BJ (cell line): ENCODE results near the gene SMARCAL1. TPM values are rescaled to one million over a fixed set of nuclear protein-coding genes. Genes with fewer than 3 reads are reported as not detected.

Experiments
- CTCF ChIA-PET: fragments of 350-600 bp; formaldehyde crosslinking; extraction: SDS; loops from one replicate; lab custom pipeline; 2021; ENCODE audit warnings: antibody characterized with exemption, inconsistent platforms; lab: Yijun Ruan, JAX
- POLR2A ChIA-PET: fragments of 300-600 bp; sonication (Branson Sonifier 250); formaldehyde crosslinking; extraction: SDS; loops from one replicate; lab custom pipeline; 2021; ENCODE audit warnings: antibody characterized with exemption; lab: Charles Lee
- DNase-seq: peaks from one replicate; pipeline ENCODE4 v3.0.0-alpha.2; 2011; ENCODE audit warnings: low read depth
- H3K27me3 ChIP-seq: 2 replicates; pipeline ENCODE4 v1.6.0; 2011; ENCODE audit warnings: low read length; ENCODE audit not compliant: control insufficient read depth, insufficient read depth
- H3K36me3 ChIP-seq: 2 replicates; pipeline ENCODE4 v1.5.1; 2011; ENCODE audit warnings: low read length; ENCODE audit not compliant: control insufficient read depth, insufficient read depth
- H3K4me3 ChIP-seq: 2 replicates; pipeline ENCODE4 v1.5.1; 2011; ENCODE audit warnings: low read depth, mild to moderate bottlenecking, control low read depth, low read length
- polyA plus RNA-seq: library from polyadenylated mRNA; depleted of rRNA; stranded (reverse); fragments of >200 nt; gene quantifications from 2 replicates; pipeline ENCODE4 v1.2.3, GENCODE V29; 2011
- TF ChIP-seq, protein P1 (sequence below): IDR thresholded peaks from 2 replicates; pipeline ENCODE4 v1.5.1; 2011; ENCODE audit warnings: low read depth, mild to moderate bottlenecking, control low read depth, inconsistent platforms, low read length, moderate library complexity; ENCODE audit not compliant: insufficient read depth

SMARCAL1 gene
- polyA plus RNA-seq, 1 experiment = 41.2 TPM

DNA sequence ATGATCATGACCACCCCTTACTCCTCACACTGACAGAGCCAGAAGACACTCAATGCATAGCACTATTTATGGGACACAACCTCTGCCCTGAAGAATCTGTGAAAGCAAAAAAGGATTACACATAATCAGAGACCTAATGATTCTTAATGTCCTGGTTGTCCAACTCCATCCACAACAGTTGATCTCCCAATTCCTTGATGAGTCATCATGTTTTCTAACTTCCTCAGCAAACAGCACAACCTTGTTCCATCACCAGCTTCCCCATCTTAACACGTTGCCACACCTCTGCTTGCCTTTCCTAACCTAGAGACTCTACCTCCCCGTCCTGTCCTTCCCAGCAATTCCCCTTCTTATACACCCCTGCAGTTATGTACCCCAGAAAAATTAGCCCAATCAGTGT is 26.8 kb upstream of the SMARCAL1 start:
- ChIA-PET POLR2A (no interaction called here), CTCF (no interaction called here)

DNA sequence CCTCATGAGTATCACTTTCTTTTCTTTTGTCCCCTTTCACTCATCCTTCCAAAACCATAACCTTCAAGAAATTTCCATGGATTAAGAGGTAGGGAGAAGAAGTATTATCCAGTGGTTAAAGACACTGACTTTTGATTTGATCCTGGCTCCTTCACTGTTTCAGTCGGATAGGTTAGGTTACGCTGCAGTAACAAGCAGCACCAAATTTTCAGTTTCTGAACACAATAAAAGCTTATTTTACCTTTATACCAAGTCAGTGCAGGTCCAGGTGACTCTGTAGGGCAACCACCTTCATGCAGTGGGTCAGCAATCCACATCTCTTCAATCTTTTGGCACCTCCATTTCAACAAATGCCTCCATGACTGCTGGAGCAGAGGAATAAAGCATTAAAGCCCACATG is 25.0 kb upstream of the SMARCAL1 start:
- Histone ChIP-seq H3K36me3 (no peaks in the 10 kb centered on the region), H3K4me3 (no peak overlapping the region), H3K27me3 (no peaks in the 10 kb centered on the region)
- POLR2A ChIA-PET = no interaction called here
- CTCF ChIA-PET = interaction anchor here (0.6 to 2.1 kb wide), 2 partner anchors 12 to 16 kb away, joined by 3 to 6 read pairs; no protein-coding TSS in a partner anchor
- DNase-seq = no peak
- TF ChIP-seq, protein P1, sequence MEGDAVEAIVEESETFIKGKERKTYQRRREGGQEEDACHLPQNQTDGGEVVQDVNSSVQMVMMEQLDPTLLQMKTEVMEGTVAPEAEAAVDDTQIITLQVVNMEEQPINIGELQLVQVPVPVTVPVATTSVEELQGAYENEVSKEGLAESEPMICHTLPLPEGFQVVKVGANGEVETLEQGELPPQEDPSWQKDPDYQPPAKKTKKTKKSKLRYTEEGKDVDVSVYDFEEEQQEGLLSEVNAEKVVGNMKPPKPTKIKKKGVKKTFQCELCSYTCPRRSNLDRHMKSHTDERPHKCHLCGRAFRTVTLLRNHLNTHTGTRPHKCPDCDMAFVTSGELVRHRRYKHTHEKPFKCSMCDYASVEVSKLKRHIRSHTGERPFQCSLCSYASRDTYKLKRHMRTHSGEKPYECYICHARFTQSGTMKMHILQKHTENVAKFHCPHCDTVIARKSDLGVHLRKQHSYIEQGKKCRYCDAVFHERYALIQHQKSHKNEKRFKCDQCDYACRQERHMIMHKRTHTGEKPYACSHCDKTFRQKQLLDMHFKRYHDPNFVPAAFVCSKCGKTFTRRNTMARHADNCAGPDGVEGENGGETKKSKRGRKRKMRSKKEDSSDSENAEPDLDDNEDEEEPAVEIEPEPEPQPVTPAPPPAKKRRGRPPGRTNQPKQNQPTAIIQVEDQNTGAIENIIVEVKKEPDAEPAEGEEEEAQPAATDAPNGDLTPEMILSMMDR = no peak

More for the DNA sequence above, 26.8 kb upstream of the SMARCAL1 start:
- DNase-seq = no peak
- H3K36me3 ChIP-seq = no peaks in the 10 kb centered on the region
- H3K27me3 ChIP-seq = no peaks in the 10 kb centered on the region
- no peak overlapping the region for H3K4me3 ChIP-seq
- TF ChIP-seq, protein P1 = no peak

DNA sequence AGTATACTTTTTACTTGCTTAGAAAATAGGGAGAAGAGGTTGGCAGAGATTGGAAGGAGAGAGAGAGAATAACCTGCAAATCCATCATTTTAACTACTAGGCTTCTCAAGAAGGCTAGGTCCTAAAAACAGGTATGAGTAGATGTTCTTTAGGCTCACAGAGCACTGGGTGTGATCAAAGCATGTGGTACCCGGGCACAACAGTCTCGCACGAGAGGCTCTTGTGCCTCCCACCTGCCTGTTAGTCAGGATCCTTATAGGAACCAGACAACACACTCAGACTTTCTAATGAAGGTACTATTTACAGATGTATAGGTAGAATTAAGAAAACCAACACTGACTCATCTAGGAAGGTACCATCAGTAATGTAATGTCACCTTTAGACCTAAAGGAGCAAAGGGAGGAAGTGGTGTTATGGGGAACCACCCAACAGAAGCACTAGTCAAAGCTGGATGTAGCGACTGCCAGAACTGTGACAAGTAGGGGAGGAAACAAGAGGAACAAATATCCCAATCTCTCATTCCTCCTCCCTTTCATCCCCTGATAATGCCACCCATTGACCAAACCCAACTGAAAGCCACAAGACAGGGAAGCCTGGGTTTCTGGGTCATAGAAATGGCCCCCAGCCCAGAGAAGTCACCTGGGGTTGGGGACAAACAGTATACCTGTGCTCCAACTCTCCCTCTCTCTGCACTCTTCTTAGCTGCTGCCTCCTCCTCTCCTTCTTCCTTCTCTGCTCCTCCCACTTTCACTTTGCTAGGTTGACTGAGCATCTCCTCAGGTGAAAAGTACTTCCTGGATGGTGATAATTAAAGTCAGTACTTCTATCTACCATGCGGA is 24.0 kb upstream of the SMARCAL1 start:
- no peak for DNase-seq
- no peaks in the 10 kb centered on the region for H3K36me3 ChIP-seq
- H3K4me3 ChIP-seq = no peak overlapping the region
- no peaks in the 10 kb centered on the region for H3K27me3 ChIP-seq
- TF ChIP-seq, protein P1 = no peak
- ChIA-PET CTCF (interaction anchor here (0.6 to 4.7 kb wide), 3 partner anchors 11 to 16 kb away, joined by 3 to 23 read pairs (median 6); no protein-coding TSS in a partner anchor), POLR2A (no interaction called here)

DNA sequence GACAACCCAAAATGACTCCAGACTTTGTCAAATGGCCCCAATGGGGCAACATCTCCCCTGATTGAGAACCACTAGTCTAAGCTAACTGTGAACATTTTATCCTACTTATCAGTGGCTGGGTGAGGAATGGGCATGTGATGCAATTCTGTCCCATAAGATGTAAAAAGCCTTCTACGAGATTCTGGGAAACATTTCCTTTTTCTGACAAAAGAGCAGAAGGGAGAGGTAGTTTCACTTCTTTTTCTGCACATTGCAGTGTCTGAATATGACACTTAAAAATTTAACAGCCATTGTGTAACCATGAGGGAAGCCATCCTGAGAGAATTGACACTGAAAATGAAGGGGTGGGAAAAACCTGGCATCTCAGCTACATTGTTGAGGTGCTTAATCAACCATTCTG is 22.7 kb upstream of the SMARCAL1 start:
- ChIA-PET POLR2A (no interaction called here), CTCF (interaction anchor here (4.7 kb wide), 1 partner anchor 14 kb away, joined by 23 read pairs; no protein-coding TSS in a partner anchor)
- TF ChIP-seq, protein P1 = no peak
- no peak for DNase-seq
- Histone ChIP-seq H3K36me3 (no peaks in the 10 kb centered on the region), H3K4me3 (no peak overlapping the region), H3K27me3 (no peaks in the 10 kb centered on the region)

DNA sequence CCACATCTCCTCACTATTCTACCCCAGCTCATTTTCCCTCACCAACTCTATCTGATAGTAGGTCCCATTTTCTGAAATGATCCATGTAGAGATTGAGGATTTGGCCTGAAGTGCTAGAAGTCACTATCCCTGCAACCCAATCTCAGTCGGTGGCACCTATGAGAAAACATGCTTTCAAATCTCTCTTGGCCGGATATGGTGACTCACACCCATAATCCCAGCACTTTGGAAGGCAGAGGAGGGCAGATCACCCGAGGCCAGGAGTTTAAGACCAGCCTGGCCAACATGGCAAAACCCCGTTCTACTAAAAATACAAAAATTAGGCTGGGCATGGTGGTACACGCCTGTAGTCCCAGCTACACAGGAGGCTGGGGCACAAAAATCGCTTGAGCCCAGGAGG is 20.9 kb upstream of the SMARCAL1 start:
- DNase-seq = no peak
- ChIA-PET POLR2A (no interaction called here), CTCF (interaction anchor here (4.7 kb wide), 1 partner anchor 13 kb away, joined by 23 read pairs; no protein-coding TSS in a partner anchor)
- TF ChIP-seq, protein P1 = no peak
- Histone ChIP-seq H3K4me3 (no peak overlapping the region), H3K27me3 (no peaks in the 10 kb centered on the region), H3K36me3 (no peaks in the 10 kb centered on the region)
